IMR-90 (cell line): ENCODE measurements around the gene OR51A4. TPM values are rescaled to one million over a fixed set of nuclear protein-coding genes. Genes with fewer than 3 reads are reported as not detected.

Experiments
- ATAC-seq: fragments of 200-7000 bp; cut with Tn5 transposase; 2 replicates; pipeline ENCODE4 v1.9.1; 2020; ENCODE audit warnings: low read depth, mild to moderate bottlenecking, moderate library complexity
- BruUV-seq: library from RNA; stranded (reverse); fragments of 400-500 nt; replicated peaks from 2 replicates; lab custom pipeline; 2021; lab: Mats Ljungman, UMichigan
- CTCF ChIA-PET: fragments of 300-600 bp; formaldehyde crosslinking; extraction: SDS; loops from one replicate; lab custom pipeline; 2021; ENCODE audit warnings: antibody characterized with exemption; lab: Yijun Ruan, JAX
- POLR2A ChIA-PET: fragments of 300-600 bp; sonication (Branson Sonifier 250); formaldehyde crosslinking; loops from one replicate; lab custom pipeline; 2022; ENCODE audit warnings: antibody characterized with exemption; ENCODE audit not compliant: unreplicated experiment; lab: Charles Lee
- DNase-seq: peaks from one replicate; pipeline ENCODE4 v3.0.0; 2013
- H2AFZ ChIP-seq: replicated peaks from 2 replicates; pipeline ENCODE3; 2013; ENCODE audit warnings: low read length, mild to moderate bottlenecking; ENCODE audit not compliant: poor library complexity
- H2AK5ac ChIP-seq: 2 replicates; pipeline ENCODE4 v1.6.1; 2013; ENCODE audit warnings: low read depth, low read length, inconsistent platforms
- H2AK9ac ChIP-seq: replicated peaks from 2 replicates; pipeline ENCODE3; 2013; ENCODE audit warnings: mild to moderate bottlenecking, low read depth, low read length, moderate library complexity; ENCODE audit not compliant: poor library complexity
- H2BK120ac ChIP-seq: 2 replicates; pipeline ENCODE4 v1.6.1; 2013; ENCODE audit warnings: low read depth, low read length, inconsistent platforms
- H2BK15ac ChIP-seq: 3 replicates; pipeline ENCODE4 v1.6.1; 2013; ENCODE audit warnings: low read depth, low read length, inconsistent platforms
- H2BK20ac ChIP-seq: 2 replicates; pipeline ENCODE4 v1.6.1; 2013; ENCODE audit warnings: low read depth, mild to moderate bottlenecking, inconsistent platforms, low read length, moderate library complexity
- H2BK5ac ChIP-seq: 2 replicates; pipeline ENCODE4 v1.6.1; 2013; ENCODE audit warnings: mild to moderate bottlenecking, low read depth, low read length, inconsistent platforms; ENCODE audit not compliant: poor library complexity, severe bottlenecking
- H3K14ac ChIP-seq: replicated peaks from 2 replicates; pipeline ENCODE4 v1.6.1; 2013; ENCODE audit warnings: low read depth, low read length, inconsistent platforms
- H3K18ac ChIP-seq: 2 replicates; pipeline ENCODE4 v1.6.1; 2013; ENCODE audit warnings: low read depth, low read length, control low read depth
- H3K23ac ChIP-seq: 2 replicates; pipeline ENCODE4 v1.6.1; 2013; ENCODE audit warnings: low read depth, low read length, inconsistent platforms
- H3K27ac ChIP-seq: 2 replicates; pipeline ENCODE4 v1.5.1; 2013; ENCODE audit warnings: mild to moderate bottlenecking, control low read depth, low read length; ENCODE audit not compliant: insufficient read depth
- H3K27me3 ChIP-seq: 2 replicates; pipeline ENCODE4 v1.6.1; 2013; ENCODE audit warnings: low read length; ENCODE audit not compliant: control insufficient read depth, insufficient read depth
- H3K36me3 ChIP-seq: 2 replicates; pipeline ENCODE4 v1.6.1; 2013; ENCODE audit warnings: low read length, mixed read lengths; ENCODE audit not compliant: control insufficient read depth, insufficient read depth
- H3K4ac ChIP-seq: 2 replicates; pipeline ENCODE4 v1.6.1; 2013; ENCODE audit warnings: low read depth, low read length, inconsistent platforms
- H3K4me1 ChIP-seq: 2 replicates; pipeline ENCODE4 v1.6.1; 2013; ENCODE audit warnings: low read length, mixed read lengths; ENCODE audit not compliant: control insufficient read depth, insufficient read depth
- H3K4me2 ChIP-seq: 2 replicates; pipeline ENCODE4 v1.6.1; 2013; ENCODE audit warnings: low read depth, mild to moderate bottlenecking, control low read depth, low read length, moderate library complexity
- H3K4me3 ChIP-seq: 2 replicates; pipeline ENCODE4 v1.5.1; 2013; ENCODE audit warnings: low read depth, mild to moderate bottlenecking, control low read depth, low read length, moderate library complexity; ENCODE audit not compliant: insufficient read depth
- H3K56ac ChIP-seq: 2 replicates; pipeline ENCODE4 v1.6.1; 2013; ENCODE audit warnings: low read length, inconsistent platforms; ENCODE audit not compliant: insufficient read depth; ENCODE audit errors: extremely low read depth
- H3K79me1 ChIP-seq, 2 experiments: 2 replicates each; pipeline ENCODE4 v1.6.1; 2013; ENCODE audit warnings: low read length in 2 of 2, inconsistent platforms in 1 of 2, low read depth in 1 of 2
- H3K9ac ChIP-seq: 2 replicates; pipeline ENCODE4 v1.6.1; 2013; ENCODE audit warnings: low read depth, low read length, control low read depth
- H3K9me1 ChIP-seq: 2 replicates; pipeline ENCODE4 v1.6.1; 2013; ENCODE audit warnings: low read length, inconsistent platforms; ENCODE audit not compliant: insufficient read depth
- H3K9me3 ChIP-seq: 2 replicates; pipeline ENCODE4 v1.6.1; 2013; ENCODE audit warnings: low read length; ENCODE audit not compliant: control insufficient read depth, insufficient read depth
- H4K20me1 ChIP-seq: 2 replicates; pipeline ENCODE4 v1.6.1; 2013; ENCODE audit warnings: low read length, inconsistent platforms; ENCODE audit not compliant: insufficient read depth
- H4K5ac ChIP-seq: 2 replicates; pipeline ENCODE4 v1.6.1; 2013; ENCODE audit warnings: mild to moderate bottlenecking, low read depth, low read length, control low read depth
- H4K8ac ChIP-seq, 2 experiments: 2 replicates each; pipeline ENCODE4 v1.6.1; 2013; ENCODE audit warnings: low read depth in 2 of 2, low read length in 2 of 2, control low read depth in 1 of 2, inconsistent platforms in 1 of 2
- H4K91ac ChIP-seq: 2 replicates; pipeline ENCODE4 v1.6.1; 2013; ENCODE audit warnings: low read depth, low read length, inconsistent platforms; ENCODE audit not compliant: insufficient read depth
- CHD1 ChIP-seq: IDR thresholded peaks from 2 replicates; pipeline ENCODE4 v1.6.1; 2012; ENCODE audit warnings: low read depth, low read length, improper control_type of control experiment
- ELK1 ChIP-seq: fragments of 150-350 bp; IDR thresholded peaks from 2 replicates; pipeline ENCODE4 v1.6.1; 2016; ENCODE audit warnings: low read depth, mild to moderate bottlenecking, low read length, moderate library complexity, borderline replicate concordance
- FOS ChIP-seq: fragments of 150-350 bp; IDR thresholded peaks from 2 replicates; pipeline ENCODE4 v1.6.1; 2016; ENCODE audit warnings: low read depth, low read length
- MAFK ChIP-seq: IDR thresholded peaks from 2 replicates; pipeline ENCODE4 v1.6.1; 2012; ENCODE audit warnings: low read depth, low read length, improper control_type of control experiment
- NFE2L2 ChIP-seq: fragments of 150-350 bp; IDR thresholded peaks from 2 replicates; pipeline ENCODE4 v1.6.1; 2016; ENCODE audit warnings: low read depth, mild to moderate bottlenecking, low read length
- dilution Hi-C: fragments of 300-500 bp; cut with HindIII; formaldehyde crosslinking; loops from one replicate; pipeline ENCODE4 v1.14.3; 2018; ENCODE audit warnings: low sequenced_read_pairs; ENCODE audit not compliant: unreplicated experiment
- in situ Hi-C: fragments of 300-500 bp; cut with MboI; formaldehyde crosslinking; loops from 3 replicates; pipeline ENCODE4 v1.14.3; 2019; ENCODE audit warnings: low sequenced_read_pairs, inconsistent platforms, mixed read lengths
- intact Hi-C: fragments of 100-400 bp; cut with micrococcal nuclease; formaldehyde crosslinking; loops from 2 replicates; pipeline ENCODE4 v1.10.0; 2022
- polyA plus RNA-seq, 3 experiments: library from polyadenylated mRNA; depleted of rRNA; stranded (reverse); fragments of >200 nt; gene quantifications; 2 replicates each; pipeline ENCODE4 v1.2.3, GENCODE V29; 2012; ENCODE audit warnings: low replicate concordance in 1 of 3
- total RNA-seq: library from RNA; depleted of rRNA; stranded (reverse); fragments of >200 nt; gene quantifications from 2 replicates; pipeline ENCODE4 v1.2.3, GENCODE V29; 2012

The OR51A4 gene
- total and polyA plus RNA-seq, 2 of the 4 experiments (the other 2 are of a cell fraction): not detected

GRCh38 chr11:4926608-4927007 lies 20.8 kb downstream of the OR51A4 start:
- H2AK5ac ChIP-seq: no peak overlapping the region
- CTCF ChIA-PET: no interaction called here
- intact Hi-C loops (no loop called here), dilution Hi-C loops (no loop called here), in situ Hi-C loops (no loop called here)
- H2BK120ac ChIP-seq: no peak overlapping the region
- H3K4me1 ChIP-seq: no peaks in the 10 kb centered on the region; the same call in 1 of the 2 replicates
- no peak overlapping the region for H3K18ac ChIP-seq
- H3K9ac ChIP-seq: no peak overlapping the region
- no peak overlapping the region for H3K23ac ChIP-seq
- no peak overlapping the region for H3K27ac ChIP-seq
- H2BK5ac ChIP-seq: no peak overlapping the region
- no peaks in the 10 kb centered on the region for H3K79me1 ChIP-seq
- H3K14ac ChIP-seq: no peak overlapping the region
- H2AFZ ChIP-seq: no peak overlapping the region
- POLR2A ChIA-PET: no interaction called here
- no peaks in the 10 kb centered on the region for H3K27me3 ChIP-seq
- no peak overlapping the region for H3K4me3 ChIP-seq
- H3K56ac ChIP-seq: no peak overlapping the region
- no peak overlapping the region for H3K4ac ChIP-seq
- H4K20me1 ChIP-seq: no peaks in the 10 kb centered on the region
- H2AK9ac ChIP-seq: no peak overlapping the region
- H3K9me3 ChIP-seq: no peaks in the 10 kb centered on the region
- peak; percentile 72 for ATAC-seq
- peak; percentile 47 for DNase-seq
- H3K4me2 ChIP-seq: no peak overlapping the region
- 0 out of 2 replicates have a peak, but pooled peaks have one; percentile 26 for TF ChIP-seq NFE2L2
- peak; percentile 60 for TF ChIP-seq MAFK
- no peak for TF ChIP-seq CHD1
- TF ChIP-seq FOS: 0 out of 2 replicates have a peak, but pooled peaks have one; percentile 14
- TF ChIP-seq ELK1: no peak
- no peaks in the 10 kb centered on the region for H3K36me3 ChIP-seq
- no peak overlapping the region for H4K5ac ChIP-seq
- H4K8ac ChIP-seq: no peak overlapping the region
- H3K9me1 ChIP-seq: no peaks in the 10 kb centered on the region
- no TSS peak for BruUV-seq
- no peak overlapping the region for H2BK20ac ChIP-seq
- H2BK15ac ChIP-seq: no peak overlapping the region
- no peak overlapping the region for H4K91ac ChIP-seq
